ENCODE data around the gene PPFIA3.
A peak's percentile ranks its signal among the peaks of the same experiment; 100 is the strongest.
"Not testable (repeated sequence)": the region's sequence is repeated elsewhere in the genome, so short reads cannot be mapped to it uniquely, and the experiment has no call there.

The PPFIA3 gene

GRCh38 chr19:49125025-49125731 is 5.8 kb downstream of the PPFIA3 start:
- no peak overlapping the region for H3K4me3 Mint-ChIP-seq
- H3K9me3 Mint-ChIP-seq, result no peaks in the 10 kb centered on the region
- no peak overlapping the region for H3K27ac Mint-ChIP-seq
- no peaks in the 10 kb centered on the region for H3K36me3 Mint-ChIP-seq (ENCODE audit: low read depth)
- intact Hi-C loops (cut with micrococcal nuclease), result no loop called here
- H3K27me3 Mint-ChIP-seq, result peaks cover 54% of the 10 kb centered on the region
- H3K4me1 Mint-ChIP-seq (ENCODE audit: low read depth), result peaks cover 31% of the 10 kb centered on the region

DNA sequence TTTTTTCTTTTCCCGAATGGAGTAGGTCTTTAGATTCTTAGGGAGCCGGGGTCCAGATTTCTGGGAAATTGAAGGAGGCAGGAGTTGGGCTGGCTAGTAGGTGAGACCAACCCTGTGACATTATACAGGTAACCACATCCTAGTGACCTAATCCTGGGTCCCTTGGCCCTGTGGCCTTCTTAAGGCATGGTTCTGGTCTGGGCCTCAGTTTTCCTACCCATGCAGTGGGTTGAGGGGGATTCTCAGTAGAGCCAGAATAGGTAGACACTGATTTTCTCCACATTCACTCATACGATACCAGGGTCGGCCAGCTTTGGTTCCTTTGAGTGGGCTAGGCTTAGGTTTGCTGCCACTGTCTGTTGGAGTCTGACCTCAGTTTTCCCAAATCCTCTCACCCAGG is 7.2 kb downstream of the PPFIA3 start:
- peaks cover 22% of the 10 kb centered on the region for H3K4me1 Mint-ChIP-seq (ENCODE audit: low read depth)
- intact Hi-C loops (cut with micrococcal nuclease), result no loop called here

DNA sequence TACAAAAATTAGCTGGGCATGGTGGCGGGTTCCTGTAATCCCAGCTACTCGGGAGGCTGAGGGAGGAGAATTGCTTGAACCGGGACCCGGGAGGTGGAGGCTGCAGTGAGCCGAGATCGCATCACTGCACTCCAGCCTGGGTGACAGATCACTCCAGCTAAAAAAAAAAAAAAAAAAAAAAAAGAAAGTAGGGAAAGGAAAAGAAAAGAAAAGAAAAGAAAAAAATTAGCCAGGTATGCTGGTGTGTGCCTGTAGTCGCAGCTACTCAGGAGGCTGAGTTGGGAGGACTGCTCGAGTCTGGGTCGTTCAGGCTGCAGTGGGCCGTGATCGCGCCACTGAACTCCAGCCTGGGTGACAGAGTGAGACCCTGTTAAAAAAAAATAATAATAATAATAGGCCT is 7.9 kb downstream of the PPFIA3 start:
- intact Hi-C loops (cut with micrococcal nuclease); H3K27ac Mint-ChIP-seq; H3K36me3 Mint-ChIP-seq (ENCODE audit: low read depth); H3K4me3 Mint-ChIP-seq; H3K9me3 Mint-ChIP-seq: not testable (repeated sequence)
- Mint-ChIP-seq H3K4me1 (ENCODE audit: low read depth) (peaks cover 22% of the 10 kb centered on the region), H3K27me3 (peaks cover 40% of the 10 kb centered on the region)

More for the DNA sequence above, 7.2 kb downstream of the PPFIA3 start:
- Mint-ChIP-seq H3K9me3 (no peaks in the 10 kb centered on the region), H3K4me3 (no peak overlapping the region), H3K36me3 (ENCODE audit: low read depth) (no peaks in the 10 kb centered on the region), H3K27me3 (peaks cover 45% of the 10 kb centered on the region), H3K27ac (no peak overlapping the region)

DNA sequence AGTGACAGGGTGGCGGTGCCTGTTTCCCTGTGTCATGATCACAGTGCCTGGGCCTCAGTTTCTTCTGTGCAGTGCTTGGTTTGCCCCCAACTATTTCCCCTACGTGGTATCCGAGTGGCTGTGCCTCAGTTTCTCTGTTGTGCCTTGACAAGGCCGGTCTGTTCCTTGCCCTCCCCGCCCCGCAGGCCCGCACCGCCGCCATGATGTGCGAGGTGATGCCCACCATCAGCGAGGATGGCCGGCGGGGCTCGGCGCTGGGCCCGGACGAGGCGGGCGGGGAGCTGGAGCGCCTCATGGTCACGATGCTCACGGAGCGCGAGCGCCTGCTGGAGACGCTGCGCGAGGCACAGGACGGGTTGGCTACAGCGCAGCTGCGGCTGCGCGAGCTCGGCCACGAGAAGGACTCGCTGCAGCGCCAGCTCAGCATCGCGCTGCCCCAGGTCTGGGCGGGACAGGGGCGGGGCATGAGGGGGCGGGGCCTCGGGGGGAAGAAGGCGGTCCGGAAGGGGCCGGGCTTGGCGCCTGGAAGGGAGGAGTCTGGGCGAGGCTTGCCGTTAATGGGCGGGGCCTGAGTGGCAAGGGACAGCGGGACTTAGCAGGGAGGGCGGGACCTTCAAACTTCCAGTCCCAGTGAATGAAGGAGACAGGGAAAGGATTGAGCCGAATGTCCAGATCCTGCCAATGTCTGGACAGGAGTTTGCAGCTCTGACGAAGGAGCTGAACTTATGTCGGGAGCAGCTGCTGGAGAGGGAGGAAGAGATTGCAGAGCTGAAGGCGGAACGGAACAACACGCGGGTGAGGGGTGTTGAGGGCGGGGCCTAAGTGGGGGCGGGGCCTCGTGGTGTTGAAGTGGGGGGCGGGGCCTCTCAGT is 8.6 kb downstream of the PPFIA3 start:
- intact Hi-C loops (cut with micrococcal nuclease), result loop anchor here (1.0 kb wide), 1 partner anchor 9 kb away; the partner anchor contains the start of genes C19orf73 and PPFIA3

DNA sequence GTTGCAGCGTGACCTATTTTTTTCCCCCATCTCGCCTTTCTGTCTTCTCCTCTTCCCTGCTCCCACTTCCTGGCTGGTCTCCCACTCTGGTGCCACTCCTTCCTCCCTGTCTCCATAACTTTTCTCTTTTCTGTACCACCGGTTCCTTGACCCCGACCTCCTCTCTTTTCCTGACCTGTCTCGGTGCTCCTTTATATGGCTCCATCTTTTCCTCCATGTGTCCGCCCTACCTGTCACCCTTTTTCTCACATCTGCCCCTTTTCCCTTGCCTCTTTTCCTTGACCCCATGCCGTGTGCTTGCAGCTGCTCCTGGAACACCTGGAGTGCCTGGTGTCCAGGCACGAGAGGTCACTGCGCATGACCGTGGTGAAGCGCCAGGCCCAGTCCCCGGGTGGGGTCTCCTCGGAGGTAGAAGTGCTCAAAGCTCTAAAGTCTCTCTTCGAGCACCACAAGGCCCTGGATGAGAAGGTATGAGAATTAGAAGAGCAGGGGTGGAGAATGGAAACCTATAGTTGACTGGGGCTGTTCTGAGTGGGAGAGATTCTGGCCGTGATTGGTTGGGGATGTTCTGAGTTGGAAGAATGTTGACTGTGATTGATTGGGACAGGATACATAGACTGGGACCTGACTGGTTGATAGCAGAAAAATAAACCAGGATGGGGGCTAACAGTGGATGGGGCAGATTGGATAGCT is 9.3 kb downstream of the PPFIA3 start:
- Mint-ChIP-seq H3K4me1 (ENCODE audit: low read depth) (peaks cover 33% of the 10 kb centered on the region), H3K36me3 (ENCODE audit: low read depth) (no peaks in the 10 kb centered on the region), H3K9me3 (no peaks in the 10 kb centered on the region), H3K27ac (peak overlapping the region; percentile 90), H3K4me3 (peak overlapping the region; percentile 88), H3K27me3 (peaks cover 38% of the 10 kb centered on the region)
- intact Hi-C loops (cut with micrococcal nuclease), result loop anchor here (1.0 kb wide), 1 partner anchor 9 kb away; the partner anchor contains the start of genes C19orf73 and PPFIA3

More for the DNA sequence above, 8.6 kb downstream of the PPFIA3 start:
- no peaks in the 10 kb centered on the region for H3K9me3 Mint-ChIP-seq
- H3K36me3 Mint-ChIP-seq (ENCODE audit: low read depth), result no peaks in the 10 kb centered on the region
- peaks cover 39% of the 10 kb centered on the region for H3K27me3 Mint-ChIP-seq
- peak overlapping the region; percentile 88 for H3K4me3 Mint-ChIP-seq
- H3K4me1 Mint-ChIP-seq (ENCODE audit: low read depth), result peaks cover 25% of the 10 kb centered on the region
- peak overlapping the region; percentile 90 for H3K27ac Mint-ChIP-seq

GRCh38 chr19:49129238-49129583 is 9.9 kb downstream of the PPFIA3 start:
- H3K27me3 Mint-ChIP-seq, result peaks cover 42% of the 10 kb centered on the region
- H3K4me1 Mint-ChIP-seq (ENCODE audit: low read depth), result peaks cover 38% of the 10 kb centered on the region
- no peaks in the 10 kb centered on the region for H3K9me3 Mint-ChIP-seq
- no peak overlapping the region for H3K4me3 Mint-ChIP-seq
- no peak overlapping the region for H3K27ac Mint-ChIP-seq
- intact Hi-C loops (cut with micrococcal nuclease), result no loop called here
- no peaks in the 10 kb centered on the region for H3K36me3 Mint-ChIP-seq (ENCODE audit: low read depth)

DNA sequence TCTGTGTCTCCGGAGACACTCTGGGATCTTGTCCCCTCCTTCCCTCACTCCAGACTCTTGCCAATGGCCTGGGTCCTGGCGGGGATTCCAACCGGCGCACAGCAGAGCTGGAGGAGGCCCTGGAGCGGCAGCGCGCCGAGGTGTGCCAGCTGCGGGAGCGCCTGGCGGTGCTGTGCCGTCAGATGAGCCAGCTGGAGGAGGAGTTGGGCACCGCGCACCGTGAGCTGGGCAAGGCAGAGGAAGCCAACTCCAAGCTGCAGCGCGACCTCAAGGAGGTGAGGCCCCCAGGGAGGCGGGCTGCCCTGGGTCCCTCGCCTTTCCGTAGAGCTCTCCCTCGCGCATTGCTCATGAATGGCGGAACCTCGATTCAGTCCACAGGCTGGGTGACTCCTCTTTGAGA is 11.0 kb downstream of the PPFIA3 start:
- Mint-ChIP-seq H3K9me3 (no peaks in the 10 kb centered on the region), H3K4me3 (no peak overlapping the region), H3K27ac (no peak overlapping the region), H3K4me1 (ENCODE audit: low read depth) (peaks cover 47% of the 10 kb centered on the region), H3K36me3 (ENCODE audit: low read depth) (no peaks in the 10 kb centered on the region), H3K27me3 (peaks cover 51% of the 10 kb centered on the region)
- intact Hi-C loops (cut with micrococcal nuclease), result no loop called here

DNA sequence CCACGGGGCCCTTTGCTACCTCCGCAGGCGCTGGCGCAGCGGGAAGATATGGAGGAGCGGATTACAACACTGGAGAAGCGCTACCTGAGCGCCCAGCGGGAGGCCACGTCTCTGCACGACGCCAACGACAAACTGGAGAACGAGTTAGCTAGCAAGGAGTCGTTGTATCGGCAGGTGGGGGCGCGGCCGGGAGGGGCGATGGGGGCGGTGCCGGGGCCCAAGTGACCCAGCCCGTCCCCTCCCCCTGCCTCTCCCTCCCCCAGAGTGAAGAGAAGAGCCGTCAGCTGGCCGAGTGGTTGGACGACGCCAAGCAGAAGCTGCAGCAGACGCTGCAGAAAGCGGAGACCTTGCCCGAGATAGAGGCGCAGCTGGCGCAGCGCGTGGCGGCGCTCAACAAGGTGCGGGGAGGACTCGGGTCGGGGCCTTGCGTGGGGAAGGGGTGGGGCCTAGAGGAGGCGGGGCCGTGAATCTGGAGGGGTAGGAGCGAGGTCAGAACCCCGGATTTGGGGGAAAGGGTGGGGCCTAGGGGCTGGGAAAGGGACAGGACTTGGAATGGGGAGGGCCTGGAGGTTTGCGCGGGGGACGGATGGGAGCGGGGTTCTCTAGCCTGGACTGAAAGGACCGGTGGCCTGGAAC is 13.7 kb downstream of the PPFIA3 start:
- Mint-ChIP-seq H3K4me1 (ENCODE audit: low read depth) (peaks cover 60% of the 10 kb centered on the region), H3K9me3 (peaks cover 9% of the 10 kb centered on the region), H3K27ac (peak overlapping the region; percentile 62), H3K27me3 (peaks cover 55% of the 10 kb centered on the region), H3K36me3 (ENCODE audit: low read depth) (peaks cover 7% of the 10 kb centered on the region), H3K4me3 (peak overlapping the region; percentile 78)
- intact Hi-C loops (cut with micrococcal nuclease), result no loop called here

GRCh38 chr19:49133621-49134454 is 14.5 kb downstream of the PPFIA3 start:
- Mint-ChIP-seq H3K4me1 (ENCODE audit: low read depth) (peaks cover 52% of the 10 kb centered on the region), H3K36me3 (ENCODE audit: low read depth) (peaks cover 7% of the 10 kb centered on the region), H3K27me3 (peaks cover 53% of the 10 kb centered on the region), H3K4me3 (peak overlapping the region; percentile 78), H3K9me3 (peaks cover 9% of the 10 kb centered on the region), H3K27ac (peak overlapping the region; percentile 62)
- intact Hi-C loops (cut with micrococcal nuclease), result no loop called here

DNA sequence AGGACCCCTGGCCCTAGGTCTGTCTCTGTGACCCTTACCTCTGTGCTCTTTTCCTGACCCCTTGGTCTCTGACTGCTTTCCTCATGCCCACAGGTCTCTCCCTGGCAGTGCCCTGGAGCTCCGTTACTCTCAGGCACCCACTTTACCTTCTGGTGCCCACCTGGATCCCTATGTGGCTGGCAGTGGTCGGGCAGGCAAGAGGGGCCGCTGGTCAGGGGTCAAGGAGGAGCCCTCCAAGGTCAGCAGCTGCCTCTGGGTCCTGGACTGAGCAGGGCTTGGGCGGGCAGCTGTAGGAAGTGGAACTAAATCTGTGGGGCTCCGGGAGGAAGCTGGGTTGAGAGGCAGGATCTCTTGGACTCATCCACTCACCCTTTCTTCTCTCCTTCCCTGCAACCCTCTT is 16.3 kb downstream of the PPFIA3 start:
- Mint-ChIP-seq H3K36me3 (ENCODE audit: low read depth) (peaks cover 7% of the 10 kb centered on the region), H3K27ac (peak overlapping the region; percentile 60), H3K4me3 (peak overlapping the region; percentile 35), H3K27me3 (peaks cover 47% of the 10 kb centered on the region), H3K4me1 (ENCODE audit: low read depth) (peaks cover 44% of the 10 kb centered on the region), H3K9me3 (peaks cover 9% of the 10 kb centered on the region)
- intact Hi-C loops (cut with micrococcal nuclease), result no loop called here

DNA sequence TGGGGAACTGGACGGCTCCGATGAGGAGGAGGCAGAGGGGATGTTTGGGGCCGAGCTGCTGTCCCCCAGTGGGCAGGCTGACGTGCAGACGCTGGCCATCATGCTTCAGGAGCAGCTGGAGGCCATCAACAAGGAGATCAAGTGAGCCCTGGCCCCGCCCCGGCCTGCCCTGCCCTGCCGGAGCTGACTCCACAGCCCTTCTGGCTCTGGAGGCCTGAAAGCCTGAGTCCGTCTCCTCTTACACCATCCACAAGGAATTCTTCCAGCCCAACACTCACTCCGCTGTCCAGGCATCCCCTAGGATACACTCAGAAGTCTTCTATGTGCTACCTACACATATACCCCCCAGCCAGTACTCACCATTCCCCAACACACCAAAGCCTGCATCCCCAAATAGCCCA is 17.4 kb downstream of the PPFIA3 start:
- intact Hi-C loops (cut with micrococcal nuclease), result no loop called here
- H3K4me1 Mint-ChIP-seq (ENCODE audit: low read depth), result peaks cover 44% of the 10 kb centered on the region
- no peak overlapping the region for H3K27ac Mint-ChIP-seq
- peaks cover 9% of the 10 kb centered on the region for H3K9me3 Mint-ChIP-seq
- H3K27me3 Mint-ChIP-seq, result peaks cover 47% of the 10 kb centered on the region
- H3K36me3 Mint-ChIP-seq (ENCODE audit: low read depth), result peaks cover 7% of the 10 kb centered on the region
- no peak overlapping the region for H3K4me3 Mint-ChIP-seq

DNA sequence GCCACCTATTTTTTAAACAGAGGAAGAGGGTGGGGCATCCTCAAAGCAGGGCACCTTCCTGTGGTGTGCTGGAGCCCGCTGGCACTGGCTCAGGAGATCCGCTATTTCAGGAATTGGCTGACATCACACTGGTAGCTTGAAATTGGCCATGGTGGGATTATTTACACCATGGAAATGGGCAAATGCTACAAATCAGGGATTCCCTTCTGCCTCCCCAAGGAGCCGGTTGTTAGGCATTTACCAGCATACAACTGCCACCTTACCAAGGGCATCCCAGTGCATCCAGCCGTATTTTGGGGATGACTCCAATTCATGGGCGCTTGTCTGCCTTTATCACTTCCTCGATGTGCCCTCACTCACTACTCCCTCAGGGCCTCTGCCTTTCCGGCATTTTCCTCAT is 21.6 kb downstream of the PPFIA3 start:
- intact Hi-C loops (cut with micrococcal nuclease), result no loop called here
- no peak overlapping the region for H3K4me3 Mint-ChIP-seq
- H3K9me3 Mint-ChIP-seq, result peaks cover 4% of the 10 kb centered on the region
- peaks cover 40% of the 10 kb centered on the region for H3K27me3 Mint-ChIP-seq
- H3K27ac Mint-ChIP-seq, result no peak overlapping the region
- peaks cover 32% of the 10 kb centered on the region for H3K4me1 Mint-ChIP-seq (ENCODE audit: low read depth)
- peaks cover 3% of the 10 kb centered on the region for H3K36me3 Mint-ChIP-seq (ENCODE audit: low read depth)

- intact Hi-C loops (cut with micrococcal nuclease), result no loop called here
- Mint-ChIP-seq H3K4me3 (no peak overlapping the region), H3K4me1 (ENCODE audit: low read depth) (peaks cover 32% of the 10 kb centered on the region), H3K27me3 (peaks cover 42% of the 10 kb centered on the region), H3K9me3 (no peaks in the 10 kb centered on the region), H3K27ac (no peak overlapping the region), H3K36me3 (ENCODE audit: low read depth) (no peaks in the 10 kb centered on the region)
These were observed 22.0 kb downstream of the PPFIA3 start for GRCh38 chr19:49141352-49141751.
